ENCODE data around the gene CCDC28B.
"Not testable (repeated sequence)": the region's sequence is repeated elsewhere in the genome, so short reads cannot be mapped to it uniquely, and the experiment has no call there.

CCDC28B gene

GRCh38 chr1:32200226-32201010 is at the start of gene CCDC28B:
Gene CCDC28B (plus strand): TSS chr1:32200595. CDS start chr1:32201936, 1,341 bp downstream.
- DNase-seq (ENCODE audit: insufficient read length, low spot score) (peak; percentile 94), FAIRE-seq (no peak)
- TF ChIP-seq CTCF (IDR thresholded peaks at IDR 0.05; ENCODE audit: insufficient read depth, missing control alignments), result no peak

GRCh38 chr1:32150847-32151246 is 49.5 kb upstream of the CCDC28B start:
- TF ChIP-seq CTCF (IDR thresholded peaks at IDR 0.05; ENCODE audit: insufficient read depth, missing control alignments), result no peak
- DNase-seq (ENCODE audit: insufficient read length, low spot score) (no peak), FAIRE-seq (peak; percentile 61)

- TF ChIP-seq CTCF (IDR thresholded peaks at IDR 0.05; ENCODE audit: insufficient read depth, missing control alignments), result no peak
- FAIRE-seq, result no peak
- DNase-seq (ENCODE audit: insufficient read length, low spot score), result peak; percentile 31
Observed at GRCh38 chr1:32151319-32151787, 49.0 kb upstream of the CCDC28B start.

- DNase-seq (ENCODE audit: insufficient read length, low spot score), result no peak
- TF ChIP-seq CTCF (IDR thresholded peaks at IDR 0.05; ENCODE audit: insufficient read depth, missing control alignments), result no peak
- FAIRE-seq, result no peak
Observed at GRCh38 chr1:32159189-32159588, 41.2 kb upstream of the CCDC28B start.

- no peak for TF ChIP-seq CTCF (IDR thresholded peaks at IDR 0.05; ENCODE audit: insufficient read depth, missing control alignments)
- FAIRE-seq, result no peak
- no peak for DNase-seq (ENCODE audit: insufficient read length, low spot score)
Observed at GRCh38 chr1:32163405-32163804, 37.0 kb upstream of the CCDC28B start.

GRCh38 chr1:32165633-32166032 is 34.8 kb upstream of the CCDC28B start:
- FAIRE-seq, result not testable (repeated sequence)

GRCh38 chr1:32170991-32171390 is 29.4 kb upstream of the CCDC28B start:
- FAIRE-seq, result no peak
- DNase-seq (ENCODE audit: insufficient read length, low spot score), result no peak
- TF ChIP-seq CTCF (IDR thresholded peaks at IDR 0.05; ENCODE audit: insufficient read depth, missing control alignments), result no peak

More at GRCh38 chr1:32165633-32166032, 34.8 kb upstream of the CCDC28B start:
- not testable (repeated sequence) for DNase-seq (ENCODE audit: insufficient read length, low spot score)

All from D721Med (cell line).